Stimulated activated CD8-positive, alpha-beta memory T cell treated with anti-CD3 and anti-CD28 coated beads, Interleukin-15, amount 100 ng/mL, for 4 hours (primary cell): Measurements from ENCODE around the gene RPL38.

ENCODE experiments used
- DNase-seq, 2 donors: peaks; one replicate each; pipeline ENCODE4 v3.0.0-alpha.2; 2020; ENCODE audit warnings: low read depth in 2 of 2

Gene RPL38

DNA sequence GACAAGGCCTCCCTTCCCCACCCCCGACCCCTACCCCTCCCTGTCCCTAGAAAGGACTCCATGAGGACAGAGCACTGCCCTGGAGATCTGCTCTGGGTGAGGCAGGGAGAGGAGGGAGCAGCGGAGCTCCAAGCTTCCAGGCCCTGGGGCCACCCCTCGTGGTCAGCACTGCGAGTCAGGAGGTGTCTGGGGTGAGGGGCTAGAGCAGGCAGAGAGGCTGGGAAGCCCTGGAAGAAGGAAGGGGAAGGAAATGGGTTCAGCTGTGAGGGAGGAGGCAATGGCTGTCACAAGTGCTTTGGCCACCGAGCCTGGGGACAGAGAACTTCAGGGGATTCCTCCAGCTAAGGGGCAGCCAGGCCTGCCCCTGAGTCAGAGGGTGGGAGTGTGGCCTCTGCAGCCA lies 42.4 kb downstream of the RPL38 start:
- DNase-seq: no peak

DNA sequence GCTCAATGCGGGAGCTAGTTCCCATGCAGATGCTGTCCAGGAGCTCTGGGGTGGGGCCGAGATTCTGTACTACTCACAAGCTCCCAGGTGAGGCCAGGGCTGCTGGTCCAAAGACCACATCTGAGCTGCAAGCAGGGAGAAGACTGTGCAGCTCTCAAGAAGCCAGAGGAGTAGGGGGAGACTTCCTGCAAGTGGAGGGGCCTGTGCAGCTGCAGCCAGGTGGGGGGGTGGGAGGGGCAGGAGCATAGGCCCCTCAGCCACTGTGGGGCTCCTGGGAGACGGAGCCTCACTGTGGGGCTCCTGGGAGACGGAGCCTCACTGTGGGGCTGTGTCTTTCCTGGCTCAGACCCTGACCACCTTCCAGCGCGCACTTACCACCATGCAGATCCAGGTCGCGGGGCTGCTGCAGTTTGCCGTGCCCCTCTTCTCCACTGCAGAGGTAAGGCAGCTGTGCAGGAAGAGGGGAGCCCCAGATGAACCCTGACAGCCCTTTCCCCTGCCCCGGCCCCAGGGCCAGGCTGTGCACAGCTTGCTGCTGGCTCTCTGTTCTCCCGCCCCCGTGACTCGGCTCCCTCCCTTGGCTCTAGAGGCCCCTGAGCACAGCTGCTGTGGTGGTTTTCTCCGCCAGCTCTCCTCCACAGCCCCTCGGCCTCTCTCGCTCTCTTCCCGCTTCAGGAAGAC lies 46.3 kb downstream of the RPL38 start:
- no peak for DNase-seq

DNA sequence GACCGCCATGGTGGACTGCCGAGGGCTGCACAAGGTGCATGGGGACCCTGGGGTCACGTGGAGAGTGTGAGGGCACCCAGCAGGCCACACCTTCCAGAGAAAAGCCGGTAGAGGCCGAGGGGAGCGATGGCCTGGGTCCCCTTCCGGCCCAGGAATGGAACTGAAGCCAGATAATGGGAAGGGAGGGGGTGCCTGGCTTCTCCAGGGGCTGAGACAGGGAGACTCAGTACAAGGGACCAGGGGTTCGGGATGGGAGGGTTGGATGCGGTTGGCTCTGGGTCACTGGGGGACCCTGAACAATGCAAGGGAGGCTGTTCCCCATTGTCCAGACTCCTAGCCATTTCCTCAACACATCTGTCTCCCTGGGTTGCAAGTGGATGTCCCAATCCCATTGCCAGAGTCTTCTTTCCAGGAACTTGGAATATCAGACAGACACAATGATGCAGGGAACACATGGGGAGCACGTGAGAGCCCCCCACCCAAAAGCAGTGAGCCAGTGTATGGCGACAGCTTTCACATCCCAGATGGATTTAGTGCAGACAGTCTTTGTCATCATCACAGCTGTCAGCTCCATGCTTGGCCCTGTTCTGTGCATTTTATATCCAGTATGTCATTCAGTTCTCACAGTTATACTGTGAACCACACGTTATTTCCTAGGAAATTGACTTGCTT lies 47.0 kb downstream of the RPL38 start:
- no peak for DNase-seq

DNA sequence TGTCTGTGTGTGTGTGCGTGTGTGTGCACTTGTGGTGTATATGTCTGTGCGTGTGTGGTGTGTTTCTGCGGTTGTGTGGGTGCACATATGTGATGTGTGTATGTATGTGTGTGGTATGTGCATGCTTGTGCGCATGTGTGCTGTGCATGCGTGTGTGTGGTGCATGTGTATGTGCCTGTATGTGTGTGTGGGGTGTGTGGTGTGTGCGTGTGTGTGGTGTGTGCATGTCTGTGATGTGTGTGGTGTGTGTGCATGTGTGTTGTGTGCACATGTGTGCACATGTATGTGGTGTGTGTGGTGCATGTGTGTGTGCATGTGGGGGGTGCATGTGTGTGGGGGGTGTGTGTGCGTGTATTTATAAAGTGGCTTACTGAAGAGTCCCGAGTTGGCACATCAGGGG lies 47.6 kb downstream of the RPL38 start:
- DNase-seq: no peak

DNA sequence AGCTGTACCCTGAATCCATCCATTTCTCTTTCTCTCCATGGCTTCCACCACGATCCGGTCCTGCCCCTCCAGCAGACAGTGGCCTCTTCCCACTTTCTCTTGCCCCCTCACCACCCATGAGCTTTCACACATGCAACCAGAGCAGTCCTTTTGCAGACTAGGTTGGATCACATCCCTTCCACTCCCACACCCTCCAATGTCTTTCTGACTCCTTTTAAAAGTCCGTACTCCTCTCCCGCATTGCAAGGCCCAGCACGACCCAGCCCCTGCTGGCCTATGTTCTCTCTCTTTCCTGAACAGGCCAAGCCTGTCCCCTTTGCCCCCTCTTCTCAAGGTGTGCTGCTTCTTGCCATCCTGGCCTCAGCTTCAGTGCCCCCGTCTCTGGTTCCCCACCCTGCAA lies 48.1 kb downstream of the RPL38 start:
- DNase-seq: no peak

DNA sequence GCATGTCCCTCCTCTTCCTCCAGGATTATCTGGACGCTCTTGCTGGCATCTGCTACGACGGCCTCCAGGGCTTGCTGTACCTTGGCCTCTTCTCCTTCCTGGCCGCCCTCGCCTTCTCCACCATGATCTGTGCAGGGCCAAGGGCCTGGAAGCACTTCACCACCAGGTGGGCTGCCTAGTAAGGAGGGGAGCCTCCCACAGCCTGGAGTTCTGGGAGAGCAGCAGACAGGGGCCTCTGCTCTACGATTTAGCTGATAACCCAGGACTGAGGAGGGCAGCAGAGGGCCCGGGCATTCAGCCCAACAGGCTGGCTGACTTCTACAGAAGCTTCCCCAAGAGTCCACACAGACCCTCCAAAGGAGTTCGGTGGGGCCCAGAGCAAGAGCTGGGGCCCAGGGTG lies 48.7 kb downstream of the RPL38 start:
- no peak for DNase-seq

DNA sequence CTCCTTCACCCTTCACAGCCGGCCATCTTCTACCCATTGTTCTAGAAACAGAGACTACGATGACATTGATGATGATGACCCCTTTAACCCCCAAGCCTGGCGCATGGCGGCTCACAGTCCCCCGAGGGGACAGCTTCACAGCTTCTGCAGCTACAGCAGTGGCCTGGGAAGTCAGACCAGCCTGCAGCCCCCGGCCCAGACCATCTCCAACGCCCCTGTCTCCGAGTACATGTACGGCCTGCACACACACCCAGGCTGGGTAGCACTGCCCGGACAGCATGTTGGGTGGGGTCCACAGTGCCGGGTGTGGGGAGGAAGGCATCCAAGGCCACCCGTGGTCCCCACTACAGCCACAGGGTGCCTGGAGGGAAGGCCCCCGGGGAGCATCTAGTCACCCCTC lies 49.6 kb downstream of the RPL38 start:
- DNase-seq: no peak

DNA sequence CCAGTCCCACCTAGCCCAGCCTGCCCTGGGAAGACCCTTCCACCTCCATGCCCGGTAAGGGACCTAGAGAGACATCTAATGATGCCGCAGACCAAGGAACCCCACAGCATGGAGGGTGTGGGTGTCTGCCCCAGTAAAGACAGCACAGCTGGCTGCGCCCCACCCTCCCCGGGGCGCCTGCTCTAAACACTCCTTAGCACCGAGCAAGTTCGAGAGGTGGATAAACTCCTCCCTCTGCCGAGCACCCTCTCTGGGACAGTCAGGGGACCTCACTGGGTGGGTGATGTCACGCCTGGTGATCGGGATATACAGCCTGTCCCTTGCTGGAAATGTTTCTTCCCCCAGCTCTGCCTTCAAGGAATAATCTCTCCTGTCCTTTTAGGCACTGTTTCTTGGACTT lies 53.8 kb downstream of the RPL38 start:
- DNase-seq: no peak

DNA sequence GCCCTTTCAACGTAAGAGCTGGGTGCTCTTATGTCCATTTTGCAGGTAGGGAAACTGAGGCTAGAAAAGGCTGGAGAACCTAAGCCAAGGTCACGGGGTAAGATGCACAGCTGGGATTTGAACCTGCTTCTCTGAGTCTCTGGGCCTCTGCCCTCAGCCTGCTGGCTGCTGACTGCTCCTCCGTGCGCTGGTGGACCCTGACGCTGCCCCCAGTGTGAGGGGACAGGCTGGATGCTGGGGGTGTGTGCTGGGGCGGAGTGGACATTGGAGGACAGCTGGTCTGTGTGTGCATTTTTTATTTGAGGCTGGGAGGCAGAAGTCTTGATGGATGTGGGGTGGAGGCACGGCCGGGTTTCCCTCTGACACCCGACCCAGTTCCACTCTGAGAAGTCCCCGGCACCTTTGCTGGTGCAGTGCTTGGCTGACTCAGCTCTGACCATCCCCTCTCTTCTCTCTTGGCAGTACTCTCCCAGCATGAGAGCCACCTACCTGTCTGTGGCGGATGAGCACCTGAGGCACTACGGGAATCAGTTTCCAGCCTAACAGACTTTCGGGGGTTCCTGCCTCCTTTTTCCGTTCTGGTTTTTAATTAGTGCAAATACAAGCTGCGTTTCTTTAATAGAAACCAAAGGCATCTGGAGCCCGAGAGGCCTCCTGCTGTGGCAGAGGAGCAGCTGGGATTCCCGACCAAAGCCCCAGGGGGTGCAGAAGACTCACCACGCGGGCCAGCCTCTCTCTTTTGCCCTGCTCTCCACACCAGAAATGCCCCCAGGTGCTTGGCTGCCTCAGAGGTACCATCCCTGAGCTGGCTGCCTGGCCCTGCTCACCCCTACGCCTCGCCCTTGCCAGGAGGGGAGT lies 56.4 kb downstream of the RPL38 start:
- DNase-seq: no peak
